ENCODE results near the gene ZSWIM1. TPM values are rescaled to one million over a fixed set of nuclear protein-coding genes. Genes with fewer than 3 reads are reported as not detected.
A peak's percentile ranks its signal among the peaks of the same experiment; 100 is the strongest.

Gene ZSWIM1
- total and polyA plus RNA-seq, 2 of the 13 experiments (the other 11 are each of a cell fraction or from before 2014, with no cell fraction given) = 9.5 to 11.7 TPM

DNA sequence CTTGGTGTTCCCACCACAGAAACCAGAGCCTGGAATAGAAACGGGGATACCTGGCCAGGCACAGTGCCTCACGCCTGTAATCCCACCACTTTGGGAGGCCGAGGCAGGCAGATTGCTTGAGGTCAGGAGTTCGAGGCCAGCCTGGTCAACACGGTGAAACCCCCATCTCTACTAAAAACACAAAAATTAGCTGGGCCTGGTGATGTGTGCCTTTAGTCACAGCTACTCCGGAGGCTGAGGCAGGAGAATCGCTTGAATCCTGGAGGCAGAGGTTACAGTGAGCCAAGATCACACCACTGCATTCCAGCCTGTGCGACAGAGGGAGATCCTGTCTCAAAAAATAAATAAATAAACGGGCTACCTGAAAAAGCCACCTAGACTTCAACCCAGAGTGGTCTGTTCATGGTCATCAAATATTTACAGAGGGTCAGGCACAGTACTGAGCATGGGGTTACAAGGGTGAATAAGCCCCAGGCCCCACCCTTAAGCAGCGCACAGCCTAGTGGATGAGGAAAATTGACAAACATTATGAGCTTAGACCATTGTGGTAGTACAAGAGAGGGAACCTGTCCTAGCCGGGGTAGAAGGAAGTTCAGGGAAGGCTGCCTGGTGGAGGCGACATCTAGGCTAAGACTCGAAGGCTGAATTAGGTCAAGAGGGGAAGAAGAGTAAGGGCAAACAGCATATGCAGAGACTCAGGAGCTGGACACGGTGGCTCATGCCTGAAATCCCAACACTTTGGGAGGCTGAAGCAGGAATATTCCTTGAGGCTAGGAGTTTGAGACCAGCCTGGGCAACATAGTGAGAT lies 46.2 kb downstream of the ZSWIM1 start (continued):
- no peak for TF ChIP-seq CREB3 (CRISPR knock-in tag; IDR thresholded peaks at IDR 0.05)
- no peak for TF ChIP-seq ZC3H4 (CRISPR knock-in tag; IDR thresholded peaks at IDR 0.05; ENCODE audit: borderline replicate concordance)
- no peak for TF ChIP-seq ZBTB2 (CRISPR knock-in tag; IDR thresholded peaks at IDR 0.05; ENCODE audit: low read depth)
- TF ChIP-seq, protein P1, sequence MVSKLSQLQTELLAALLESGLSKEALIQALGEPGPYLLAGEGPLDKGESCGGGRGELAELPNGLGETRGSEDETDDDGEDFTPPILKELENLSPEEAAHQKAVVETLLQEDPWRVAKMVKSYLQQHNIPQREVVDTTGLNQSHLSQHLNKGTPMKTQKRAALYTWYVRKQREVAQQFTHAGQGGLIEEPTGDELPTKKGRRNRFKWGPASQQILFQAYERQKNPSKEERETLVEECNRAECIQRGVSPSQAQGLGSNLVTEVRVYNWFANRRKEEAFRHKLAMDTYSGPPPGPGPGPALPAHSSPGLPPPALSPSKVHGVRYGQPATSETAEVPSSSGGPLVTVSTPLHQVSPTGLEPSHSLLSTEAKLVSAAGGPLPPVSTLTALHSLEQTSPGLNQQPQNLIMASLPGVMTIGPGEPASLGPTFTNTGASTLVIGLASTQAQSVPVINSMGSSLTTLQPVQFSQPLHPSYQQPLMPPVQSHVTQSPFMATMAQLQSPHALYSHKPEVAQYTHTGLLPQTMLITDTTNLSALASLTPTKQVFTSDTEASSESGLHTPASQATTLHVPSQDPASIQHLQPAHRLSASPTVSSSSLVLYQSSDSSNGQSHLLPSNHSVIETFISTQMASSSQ (IDR thresholded peaks at IDR 0.05; ENCODE audit: low read depth) = peak; percentile 74
- TF ChIP-seq, protein P1 (CRISPR knock-in tag; IDR thresholded peaks at IDR 0.05; ENCODE audit: borderline replicate concordance) = peak; percentile 78; the same call in 1 of the 2 replicates
- TF ChIP-seq POGK (CRISPR knock-in tag; conservative IDR thresholded peaks at IDR 0.05) = peak; percentile 83; the same call in 1 of the 2 replicates
- peak; percentile 56; the same call in 1 of the 2 replicates for TF ChIP-seq ELF1 (CRISPR knock-in tag; IDR thresholded peaks at IDR 0.05)
- TF ChIP-seq FOXC1 (CRISPR knock-in tag; IDR thresholded peaks at IDR 0.05; ENCODE audit: borderline replicate concordance) = no peak
- peak; percentile 95 for TF ChIP-seq TARDBP (CRISPR knock-in tag; IDR thresholded peaks at IDR 0.05)
- no peak for TF ChIP-seq ZNF33A (CRISPR knock-in tag; IDR thresholded peaks at IDR 0.05; ENCODE audit: borderline replicate concordance)
- TF ChIP-seq HMGXB3 (CRISPR knock-in tag; IDR thresholded peaks at IDR 0.05; ENCODE audit: borderline replicate concordance) = peak; percentile 65
- peak; percentile 88 for TF ChIP-seq FOSL2 (CRISPR knock-in tag; IDR thresholded peaks at IDR 0.05)
- peak; percentile 78 for TF ChIP-seq TFE3 (CRISPR knock-in tag; IDR thresholded peaks at IDR 0.05)
